Measurements from ENCODE around the gene CHRDL1.

The CHRDL1 gene

GRCh38 chrX:110748256-110748806, 47.3 kb downstream of the CHRDL1 start:
- DNase-seq (ENCODE audit: low read depth), result no peak
- no peak overlapping the region for H3K4me3 ChIP-seq (ENCODE audit: low read depth, low read length)

- H3K4me3 ChIP-seq (ENCODE audit: low read depth, low read length), result no peak overlapping the region
- no peak for DNase-seq (ENCODE audit: low read depth)
Measured at GRCh38 chrX:110746014-110746413, 49.6 kb downstream of the CHRDL1 start.

- H3K4me3 ChIP-seq (ENCODE audit: low read depth, low read length), result no peak overlapping the region
- DNase-seq (ENCODE audit: low read depth), result no peak
Measured at GRCh38 chrX:110745288-110745687, 50.3 kb downstream of the CHRDL1 start.

- DNase-seq (ENCODE audit: low read depth), result no peak
Measured at GRCh38 chrX:110743679-110744340, 51.8 kb downstream of the CHRDL1 start.

GRCh38 chrX:110741213-110741796, 54.3 kb downstream of the CHRDL1 start:
- DNase-seq (ENCODE audit: low read depth), result no peak
- no peak overlapping the region for H3K4me3 ChIP-seq (ENCODE audit: low read depth, low read length)

More at GRCh38 chrX:110743679-110744340, 51.8 kb downstream of the CHRDL1 start:
- H3K4me3 ChIP-seq (ENCODE audit: low read depth, low read length), result no peak overlapping the region

GRCh38 chrX:110734894-110735541, 60.6 kb downstream of the CHRDL1 start:
- peak; percentile 80 for DNase-seq (ENCODE audit: low read depth)
- H3K4me3 ChIP-seq (ENCODE audit: low read depth, low read length), result no peak overlapping the region

- H3K4me3 ChIP-seq (ENCODE audit: low read depth, low read length), result no peak overlapping the region
- no peak for DNase-seq (ENCODE audit: low read depth)
Measured at GRCh38 chrX:110734271-110734670, 61.3 kb downstream of the CHRDL1 start.

- no peak for DNase-seq (ENCODE audit: low read depth)
- no peak overlapping the region for H3K4me3 ChIP-seq (ENCODE audit: low read depth, low read length)
Measured at GRCh38 chrX:110733166-110733565, 62.5 kb downstream of the CHRDL1 start.

- no peak for DNase-seq (ENCODE audit: low read depth)
- no peak overlapping the region for H3K4me3 ChIP-seq (ENCODE audit: low read depth, low read length)
Measured at GRCh38 chrX:110732266-110732665, 63.4 kb downstream of the CHRDL1 start.

GRCh38 chrX:110723844-110724243, 71.8 kb downstream of the CHRDL1 start:
- DNase-seq (ENCODE audit: low read depth), result no peak
- no peak overlapping the region for H3K4me3 ChIP-seq (ENCODE audit: low read depth, low read length)

GRCh38 chrX:110722135-110722534, 73.5 kb downstream of the CHRDL1 start:
- no peak overlapping the region for H3K4me3 ChIP-seq (ENCODE audit: low read depth, low read length)
- DNase-seq (ENCODE audit: low read depth), result no peak

- no peak for DNase-seq (ENCODE audit: low read depth)
- H3K4me3 ChIP-seq (ENCODE audit: low read depth, low read length), result no peak overlapping the region
Measured at GRCh38 chrX:110713666-110714065, 82.0 kb downstream of the CHRDL1 start.

- no peak for DNase-seq (ENCODE audit: low read depth)
Measured at GRCh38 chrX:110706446-110706845, 89.2 kb downstream of the CHRDL1 start.

GRCh38 chrX:110703641-110704040, 92.0 kb downstream of the CHRDL1 start:
- H3K4me3 ChIP-seq (ENCODE audit: low read depth, low read length), result no peak overlapping the region
- no peak for DNase-seq (ENCODE audit: low read depth)

More at GRCh38 chrX:110706446-110706845, 89.2 kb downstream of the CHRDL1 start:
- H3K4me3 ChIP-seq (ENCODE audit: low read depth, low read length), result no peak overlapping the region

- no peak for DNase-seq (ENCODE audit: low read depth)
Measured at GRCh38 chrX:110699109-110699508, 96.5 kb downstream of the CHRDL1 start.

GRCh38 chrX:110698696-110699095, 96.9 kb downstream of the CHRDL1 start:
- H3K4me3 ChIP-seq (ENCODE audit: low read depth, low read length), result no peak overlapping the region
- DNase-seq (ENCODE audit: low read depth), result no peak

More at GRCh38 chrX:110699109-110699508, 96.5 kb downstream of the CHRDL1 start:
- H3K4me3 ChIP-seq (ENCODE audit: low read depth, low read length), result no peak overlapping the region

- no peak for DNase-seq (ENCODE audit: low read depth)
- H3K4me3 ChIP-seq (ENCODE audit: low read depth, low read length), result no peak overlapping the region
Measured at GRCh38 chrX:110692866-110693265, 102.8 kb downstream of the CHRDL1 start.

GRCh38 chrX:110691446-110691845, 104.2 kb downstream of the CHRDL1 start:
- peak; percentile 4 for DNase-seq (ENCODE audit: low read depth)
- no peak overlapping the region for H3K4me3 ChIP-seq (ENCODE audit: low read depth, low read length)

- DNase-seq (ENCODE audit: low read depth), result no peak
- no peak overlapping the region for H3K4me3 ChIP-seq (ENCODE audit: low read depth, low read length)
Measured at GRCh38 chrX:110684653-110685052, 111.0 kb downstream of the CHRDL1 start.

- H3K4me3 ChIP-seq (ENCODE audit: low read depth, low read length), result no peak overlapping the region
- DNase-seq (ENCODE audit: low read depth), result no peak
Measured at GRCh38 chrX:110683925-110684324, 111.7 kb downstream of the CHRDL1 start.

Data from skeletal muscle cell (primary cell).